ENCODE data around the gene ADORA2A. TPM values are rescaled to one million over a fixed set of nuclear protein-coding genes. Genes with fewer than 3 reads are reported as not detected.

Gene ADORA2A
- total RNA-seq, 1 experiment from 2014 or later: 3.5 TPM

DNA sequence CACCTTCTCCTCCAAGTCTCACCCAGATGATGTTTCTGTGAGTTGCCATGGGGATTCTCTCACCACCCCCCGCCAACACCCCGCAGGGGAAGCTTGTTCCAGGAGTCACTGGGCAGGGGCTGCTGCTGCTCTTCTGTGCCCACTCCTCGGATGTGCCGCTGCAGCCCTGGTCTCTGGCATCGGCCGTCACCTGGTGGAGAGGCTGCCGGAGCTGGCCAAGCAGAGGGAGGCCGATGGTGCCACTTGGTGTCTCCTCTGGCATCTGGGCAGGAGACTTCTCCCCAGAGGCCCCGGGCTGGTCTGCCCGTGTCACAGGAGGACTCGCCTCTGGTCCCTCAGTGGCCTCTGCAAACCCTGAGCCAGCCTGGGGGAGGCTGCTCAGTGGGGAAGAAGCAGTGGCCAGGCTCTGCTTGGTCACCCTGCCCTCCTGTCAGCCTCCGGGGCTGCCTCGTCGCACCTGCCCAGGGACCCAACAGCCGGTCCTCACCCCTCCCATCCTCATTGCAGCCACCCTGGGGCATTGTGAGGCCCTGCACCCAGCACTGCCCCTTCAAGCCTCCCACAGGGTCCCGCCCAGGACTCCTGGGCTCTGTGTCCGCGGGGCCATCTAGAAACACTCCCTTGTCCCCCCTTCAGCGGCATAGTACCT is 424 bp upstream of the ADORA2A start:
- Mint-ChIP-seq H3K27ac (peak overlapping the region in 1 of 3 experiments; percentile 70; a peak in 1 of 7 replicates), H3K9me3 (no peaks in the 10 kb centered on the region; a peak in 1 of 5 replicates), H3K27me3 (ENCODE audit: low read depth) (peaks cover 36% of the 10 kb centered on the region), H3K36me3 (ENCODE audit: insufficient read depth in 1 of 3, low read depth in 3 of 3) (no peaks in the 10 kb centered on the region; a peak in 1 of 7 replicates), H3K4me1 (peaks cover 13 to 23% of the 10 kb centered on the region in 2 experiments), H3K4me3 (no peak overlapping the region)
- Histone ChIP-seq H2BK12ac (ENCODE audit: insufficient read length, low read depth, low read length) (no peak overlapping the region), H3K4me2 (ENCODE audit: insufficient read depth, insufficient read length, low read length) (no peak overlapping the region), H2BK5ac (ENCODE audit: insufficient read length, low read length) (no peak overlapping the region), H4K20me1 (ENCODE audit: control insufficient read depth, insufficient read depth, insufficient read length) (no peaks in the 10 kb centered on the region), H3T11ph (ENCODE audit: low read length) (no peak overlapping the region), H2BK15ac (ENCODE audit: low read depth, low read length) (no peak overlapping the region), H4K5ac (ENCODE audit: insufficient read length, low read depth, low read length) (no peak overlapping the region), H3K9me3 (ENCODE audit: control insufficient read depth, low read depth, low read length) (no peaks in the 10 kb centered on the region), H3K23me2 (ENCODE audit: insufficient read length, low read depth, low read length, poor library complexity, severe bottlenecking) (peaks cover 7% of the 10 kb centered on the region), H4K91ac (ENCODE audit: insufficient read length, low read depth, low read length) (no peak overlapping the region), H3K27ac (ENCODE audit: insufficient read length, low read depth, low read length) (no peak overlapping the region), H3K9ac (ENCODE audit: extremely low read depth, insufficient read length, low read length) (no peak overlapping the region), H3K14ac (ENCODE audit: insufficient read depth, low read length) (no peak overlapping the region; the same call in 1 of the 2 replicates), H4K8ac (replicated peaks; ENCODE audit: insufficient read length, low read depth, low read length) (no peak overlapping the region), H3K4me1 (ENCODE audit: insufficient read depth, low read length) (0 out of 2 replicates have a peak, but pooled peaks cover 5% of the 10 kb centered on the region), H3K27me3 (ENCODE audit: insufficient read depth, low read length) (no peaks in the 10 kb centered on the region; the same call in 1 of the 2 replicates), H2BK20ac (ENCODE audit: low read depth, low read length, poor library complexity, severe bottlenecking) (no peak overlapping the region), H3K18ac (ENCODE audit: insufficient read length, low read depth, low read length) (no peak overlapping the region), H2AFZ (ENCODE audit: low read length) (no peak overlapping the region), H3K56ac (ENCODE audit: insufficient read length, low read depth, low read length) (no peak overlapping the region), H3K79me2 (ENCODE audit: insufficient read depth, low read length) (no peaks in the 10 kb centered on the region), H3K4ac (ENCODE audit: low read depth, low read length) (no peak overlapping the region), H3K79me1 (ENCODE audit: insufficient read depth, low read depth, low read length, poor library complexity, severe bottlenecking) (no peaks in the 10 kb centered on the region), H2BK120ac (ENCODE audit: low read depth, low read length, poor library complexity, severe bottlenecking) (no peak overlapping the region), H2AK5ac (ENCODE audit: insufficient read length, low read length) (no peak overlapping the region), H3K23ac (ENCODE audit: insufficient read length, low read depth, low read length) (no peak overlapping the region)
- WGBS (ENCODE audit: extremely low coverage, insufficient read length, low lambda C conversion rate): no CpG with 5 or more reads among the region's 19 CpGs
- DNase-seq: no peak
- TF ChIP-seq, protein P1, sequence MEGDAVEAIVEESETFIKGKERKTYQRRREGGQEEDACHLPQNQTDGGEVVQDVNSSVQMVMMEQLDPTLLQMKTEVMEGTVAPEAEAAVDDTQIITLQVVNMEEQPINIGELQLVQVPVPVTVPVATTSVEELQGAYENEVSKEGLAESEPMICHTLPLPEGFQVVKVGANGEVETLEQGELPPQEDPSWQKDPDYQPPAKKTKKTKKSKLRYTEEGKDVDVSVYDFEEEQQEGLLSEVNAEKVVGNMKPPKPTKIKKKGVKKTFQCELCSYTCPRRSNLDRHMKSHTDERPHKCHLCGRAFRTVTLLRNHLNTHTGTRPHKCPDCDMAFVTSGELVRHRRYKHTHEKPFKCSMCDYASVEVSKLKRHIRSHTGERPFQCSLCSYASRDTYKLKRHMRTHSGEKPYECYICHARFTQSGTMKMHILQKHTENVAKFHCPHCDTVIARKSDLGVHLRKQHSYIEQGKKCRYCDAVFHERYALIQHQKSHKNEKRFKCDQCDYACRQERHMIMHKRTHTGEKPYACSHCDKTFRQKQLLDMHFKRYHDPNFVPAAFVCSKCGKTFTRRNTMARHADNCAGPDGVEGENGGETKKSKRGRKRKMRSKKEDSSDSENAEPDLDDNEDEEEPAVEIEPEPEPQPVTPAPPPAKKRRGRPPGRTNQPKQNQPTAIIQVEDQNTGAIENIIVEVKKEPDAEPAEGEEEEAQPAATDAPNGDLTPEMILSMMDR (conservative IDR thresholded peaks at IDR 0.05): no peak

Measured in H9 (cell line).